IPS-18c (cell line): ENCODE results near the gene NPVF.

ENCODE experiments used
- H3K4me3 ChIP-seq: 2 replicates; pipeline ENCODE4 v1.7.0; 2013; ENCODE audit warnings: low read depth, mild to moderate bottlenecking, low read length, moderate library complexity; ENCODE audit not compliant: insufficient read depth
- H3K9me3 ChIP-seq: one replicate; pipeline ENCODE4 v1.6.1; 2013; ENCODE audit warnings: mild to moderate bottlenecking, low read length, moderate library complexity; ENCODE audit not compliant: control insufficient read depth, insufficient read depth

NPVF gene

GRCh38 chr7:25228386-25228785, at the start of gene NPVF:
TSS of gene NPVF (minus strand) at chr7:25228486. CDS start at chr7:25228439, 47 bp downstream.
- Histone ChIP-seq H3K4me3 (no peak within 1 kb of the TSS), H3K9me3 (peaks cover 2% of the 10 kb centered on the region)

DNA sequence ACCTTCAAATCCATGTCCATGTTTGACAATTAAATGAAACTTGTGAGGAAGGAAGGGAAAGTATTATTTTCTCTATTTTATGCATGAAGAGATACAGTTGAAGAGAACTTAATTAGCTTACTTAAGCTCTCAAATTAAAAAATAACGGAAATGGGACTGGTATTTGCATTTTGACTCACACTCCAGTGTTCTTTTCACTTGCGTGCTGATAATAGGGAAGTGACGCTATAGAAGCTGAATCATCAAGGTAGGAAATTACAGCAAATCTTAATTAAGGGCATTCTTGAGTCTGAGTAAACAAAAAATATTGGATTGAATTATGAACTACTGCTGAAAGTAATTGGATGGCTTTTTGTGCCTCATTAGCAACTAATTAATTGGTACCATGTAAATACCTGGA, 44.0 kb upstream of the NPVF start:
- Histone ChIP-seq H3K4me3 (no peak overlapping the region), H3K9me3 (no peaks in the 10 kb centered on the region)

GRCh38 chr7:25263337-25263736, 35.1 kb upstream of the NPVF start:
- H3K9me3 ChIP-seq: no peaks in the 10 kb centered on the region
- no peak overlapping the region for H3K4me3 ChIP-seq

DNA sequence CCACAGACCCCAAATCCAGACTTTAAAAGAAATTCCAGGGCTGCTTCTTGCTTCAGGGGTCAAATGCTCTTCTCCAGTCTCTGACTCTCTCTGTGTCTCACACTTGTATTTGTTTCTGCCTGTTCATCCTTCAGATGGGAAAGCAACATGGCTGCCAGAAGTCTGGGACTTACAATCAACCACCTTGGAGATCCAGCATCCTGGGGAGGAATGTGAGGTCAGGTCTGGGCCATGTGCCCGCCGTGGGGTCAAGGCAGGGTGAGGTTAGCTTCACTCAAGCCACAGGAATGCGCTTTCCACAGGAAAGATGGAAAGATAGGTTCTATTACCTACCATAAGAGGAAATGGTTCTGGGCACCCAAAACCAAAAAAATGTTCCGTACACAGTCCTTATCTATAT, 34.3 kb upstream of the NPVF start:
- no peak overlapping the region for H3K4me3 ChIP-seq
- H3K9me3 ChIP-seq: no peaks in the 10 kb centered on the region

GRCh38 chr7:25261545-25262140, 33.4 kb upstream of the NPVF start:
- Histone ChIP-seq H3K4me3 (no peak overlapping the region), H3K9me3 (no peaks in the 10 kb centered on the region)

DNA sequence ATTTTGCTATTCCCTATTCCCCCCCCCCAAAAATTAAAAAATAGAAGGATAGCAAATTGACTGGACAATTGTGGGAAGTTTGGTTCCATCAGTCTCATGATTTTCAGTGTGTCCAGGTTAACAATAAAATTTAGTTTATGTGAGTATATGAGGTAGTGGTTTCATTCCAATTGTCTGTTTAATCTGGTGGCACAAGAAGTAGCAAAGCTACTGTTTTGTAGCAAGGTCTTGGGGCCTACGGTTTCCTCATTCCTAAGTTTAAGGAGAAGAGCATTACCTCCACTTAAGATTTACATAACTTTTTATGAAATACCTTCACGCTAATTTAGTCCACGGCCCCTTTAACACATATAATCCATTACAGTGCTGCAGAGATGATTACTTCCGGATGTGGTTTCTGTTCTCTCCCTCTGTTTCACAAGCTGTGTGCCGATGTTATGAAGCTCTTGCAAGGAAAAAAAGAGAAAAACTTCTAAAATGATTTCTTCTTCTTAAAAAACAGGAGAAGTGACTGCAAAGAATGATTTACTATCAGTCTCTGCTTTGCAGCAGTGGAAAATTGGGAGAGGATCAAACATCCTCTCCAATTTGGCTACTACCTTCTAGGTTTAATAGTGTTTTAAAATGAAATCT, 32.7 kb upstream of the NPVF start:
- Histone ChIP-seq H3K4me3 (no peak overlapping the region), H3K9me3 (no peaks in the 10 kb centered on the region)

DNA sequence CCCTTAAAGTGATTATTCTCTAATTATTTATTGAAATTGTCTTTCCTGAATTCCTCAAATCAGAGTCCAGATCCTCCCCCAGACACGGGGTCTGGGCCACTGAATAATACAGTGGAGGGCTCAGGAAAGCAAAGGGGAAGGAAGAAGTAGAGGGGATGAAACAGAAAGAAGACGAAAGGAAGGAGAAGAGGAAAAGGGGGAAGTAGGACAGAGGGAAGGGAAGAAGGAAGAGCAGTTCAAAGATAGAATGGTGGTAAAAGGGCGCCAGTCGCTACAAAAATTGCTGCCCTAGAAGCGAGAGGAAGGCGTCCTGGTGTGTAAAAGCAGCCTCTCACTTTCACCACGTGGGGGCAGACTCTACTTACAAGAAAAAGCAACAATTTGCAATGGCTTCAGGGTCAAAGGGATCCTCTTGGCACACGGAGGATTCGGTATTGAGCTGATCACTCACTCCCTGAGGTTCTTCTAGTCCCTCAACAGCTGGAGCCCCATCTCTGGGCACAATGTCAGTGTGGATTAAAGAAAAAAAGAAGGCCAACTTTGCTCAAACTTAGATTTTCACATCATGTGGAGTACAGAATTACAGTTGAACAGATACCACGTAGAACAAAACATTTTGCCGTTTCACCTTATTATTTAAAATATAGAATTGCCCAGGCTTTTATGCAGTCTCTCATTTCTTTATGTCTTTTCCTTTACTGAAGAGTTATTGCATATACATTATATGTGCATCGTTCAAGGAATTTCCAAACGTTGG, 31.4 kb upstream of the NPVF start:
- H3K4me3 ChIP-seq: no peak overlapping the region

DNA sequence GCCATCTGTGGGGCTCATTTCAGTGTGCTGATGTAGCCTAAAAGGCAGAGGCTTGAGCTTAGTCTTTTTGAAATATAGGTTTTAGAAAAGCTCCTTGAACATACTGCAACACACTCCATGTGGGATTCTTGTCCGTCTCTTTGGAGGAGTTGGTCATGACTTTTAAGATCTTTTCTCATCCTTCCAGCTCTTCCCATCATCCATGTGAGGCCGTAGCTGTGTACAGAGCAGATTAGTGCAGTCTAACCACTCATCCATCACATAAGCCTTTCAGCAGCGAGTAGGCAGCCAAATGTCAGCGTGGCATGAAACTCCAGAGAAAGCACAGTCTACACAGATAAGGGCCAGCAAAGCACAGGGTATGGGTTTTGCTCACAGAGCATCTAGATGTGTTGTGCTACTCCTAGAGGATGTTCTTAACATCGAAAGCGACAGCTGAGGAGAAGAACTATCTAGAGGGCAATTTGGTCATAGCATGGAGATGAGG, 28.1 kb upstream of the NPVF start:
- peaks cover 3% of the 10 kb centered on the region for H3K9me3 ChIP-seq
- H3K4me3 ChIP-seq: no peak overlapping the region

More for the DNA sequence above, 31.4 kb upstream of the NPVF start:
- H3K9me3 ChIP-seq: no peaks in the 10 kb centered on the region

DNA sequence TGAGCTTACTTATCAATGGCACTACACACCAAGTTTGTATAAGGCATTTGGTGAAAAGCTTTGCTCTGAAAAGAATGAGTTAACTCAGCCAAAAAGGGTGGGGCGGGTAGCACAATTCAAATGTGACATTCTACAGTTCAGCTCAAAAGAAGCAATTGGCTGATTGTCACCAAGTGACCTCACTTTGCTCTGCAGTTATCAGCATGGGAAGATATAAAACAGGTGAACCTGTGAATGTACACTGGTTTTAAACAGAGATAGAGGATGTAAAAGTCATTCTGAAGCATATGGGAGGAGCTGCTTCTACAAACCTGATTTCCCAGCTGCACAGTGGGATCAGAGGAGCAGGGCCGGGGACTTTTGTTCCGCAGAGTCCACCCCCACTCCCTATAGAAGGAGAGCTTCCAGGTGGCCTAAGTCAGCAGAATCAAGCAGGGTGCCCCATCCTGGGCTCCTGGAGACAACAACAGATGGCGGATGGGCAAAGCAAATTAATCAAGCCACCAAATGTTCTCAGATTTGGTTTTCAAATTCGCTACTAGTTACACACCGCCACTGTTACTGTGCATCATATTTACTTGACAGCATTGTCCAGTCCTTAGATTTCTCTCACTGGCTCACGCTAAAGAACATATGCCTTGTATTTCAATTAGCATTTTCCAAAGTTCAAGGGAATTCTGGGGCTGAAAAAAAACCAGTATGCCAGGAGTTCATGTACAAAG, 27.5 kb upstream of the NPVF start:
- peaks cover 3% of the 10 kb centered on the region for H3K9me3 ChIP-seq
- no peak overlapping the region for H3K4me3 ChIP-seq

DNA sequence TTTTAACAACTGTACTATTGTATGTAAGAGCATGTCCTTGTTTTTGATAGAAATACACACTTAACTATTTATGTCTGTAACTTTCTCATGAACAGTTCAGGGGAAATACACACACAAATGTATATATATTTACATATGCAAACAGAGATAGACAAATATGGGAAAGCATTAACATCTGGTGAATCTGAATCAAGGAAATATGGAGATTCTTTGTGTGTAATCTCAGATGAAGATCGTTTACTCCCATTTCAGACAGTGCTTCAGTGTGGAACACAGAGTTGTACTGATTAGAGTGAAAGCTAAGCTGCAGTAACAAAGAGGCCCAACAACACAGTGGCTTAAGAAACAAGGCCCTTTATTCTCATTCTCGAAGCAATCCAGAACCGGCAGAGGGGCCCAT, 26.3 kb upstream of the NPVF start:
- peaks cover 3% of the 10 kb centered on the region for H3K9me3 ChIP-seq
- H3K4me3 ChIP-seq: no peak overlapping the region

DNA sequence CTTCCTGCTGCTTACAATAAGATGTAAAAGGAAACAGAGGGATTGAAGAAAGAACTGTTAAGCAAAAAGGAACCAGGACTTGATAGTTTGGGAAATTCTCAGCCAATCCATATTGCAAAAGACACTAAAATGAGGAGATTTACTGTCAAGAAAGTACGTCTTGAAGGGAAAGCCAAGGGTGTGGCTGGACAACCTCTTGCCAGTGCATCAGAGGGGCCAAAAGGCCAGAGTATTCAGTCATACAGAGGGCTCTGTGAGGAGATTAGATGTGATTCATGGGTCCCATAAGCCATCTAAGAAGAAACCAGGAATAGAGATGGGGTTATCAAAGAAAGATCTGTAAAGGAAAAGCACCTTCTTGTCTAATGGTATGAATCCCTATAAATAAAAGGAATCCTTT, 25.4 kb upstream of the NPVF start:
- peaks cover 3% of the 10 kb centered on the region for H3K9me3 ChIP-seq
- no peak overlapping the region for H3K4me3 ChIP-seq

DNA sequence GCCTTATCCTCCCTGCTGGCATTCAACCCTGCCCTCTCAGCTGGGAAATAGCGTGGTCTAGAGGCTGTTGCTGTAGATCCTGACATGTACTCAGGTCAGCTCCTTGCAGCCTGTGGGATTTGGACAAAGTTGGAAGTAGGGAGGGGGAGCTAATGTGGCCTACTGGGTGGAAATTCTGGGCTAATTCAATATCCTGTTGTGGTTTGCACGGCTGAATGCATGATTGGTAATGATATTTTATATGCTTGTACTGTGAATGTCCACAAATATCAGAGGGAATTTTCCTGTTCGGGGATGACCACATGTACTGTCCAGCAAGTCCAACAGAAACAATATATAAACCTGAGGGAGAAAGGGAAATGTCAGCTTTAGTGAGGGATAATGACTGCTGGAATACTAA, 22.1 kb upstream of the NPVF start:
- Histone ChIP-seq H3K9me3 (peaks cover 3% of the 10 kb centered on the region), H3K4me3 (no peak overlapping the region)

GRCh38 chr7:25249772-25250171, 21.5 kb upstream of the NPVF start:
- no peak overlapping the region for H3K4me3 ChIP-seq
- H3K9me3 ChIP-seq: peaks cover 3% of the 10 kb centered on the region

GRCh38 chr7:25246306-25246705, 18.0 kb upstream of the NPVF start:
- H3K9me3 ChIP-seq: no peaks in the 10 kb centered on the region

GRCh38 chr7:25244254-25245033, 16.2 kb upstream of the NPVF start:
- no peak overlapping the region for H3K4me3 ChIP-seq
- H3K9me3 ChIP-seq: no peaks in the 10 kb centered on the region

More at GRCh38 chr7:25246306-25246705, 18.0 kb upstream of the NPVF start:
- no peak overlapping the region for H3K4me3 ChIP-seq

- Histone ChIP-seq H3K9me3 (no peaks in the 10 kb centered on the region), H3K4me3 (no peak overlapping the region)
Measured at GRCh38 chr7:25242678-25243077, 14.4 kb upstream of the NPVF start.

- no peaks in the 10 kb centered on the region for H3K9me3 ChIP-seq
Measured at GRCh38 chr7:25240896-25241295, 12.6 kb upstream of the NPVF start.

More at GRCh38 chr7:25240896-25241295, 12.6 kb upstream of the NPVF start:
- H3K4me3 ChIP-seq: no peak overlapping the region
